Muscle layer of duodenum (tissue), 2 donors: ENCODE data around the gene PTP4A1.

Source experiments
- H3K27ac ChIP-seq: one replicate; pipeline ENCODE4 v1.7.0; 2013; ENCODE audit warnings: mild to moderate bottlenecking, low read length
- H3K27me3 ChIP-seq: one replicate; pipeline ENCODE4 v1.7.0; 2013; ENCODE audit warnings: low read depth, mild to moderate bottlenecking, control low read depth, low read length
- H3K36me3 ChIP-seq, 2 donors: one replicate each; pipeline ENCODE4 v1.7.0; 2013; ENCODE audit warnings: low read length in 2 of 2, control low read depth in 1 of 2, mild to moderate bottlenecking in 1 of 2; ENCODE audit not compliant: insufficient read depth in 2 of 2, control insufficient read depth in 1 of 2
- H3K4me1 ChIP-seq, 2 donors: one replicate each; pipeline ENCODE4 v1.7.0; 2013; ENCODE audit warnings: low read length in 2 of 2, mild to moderate bottlenecking in 2 of 2, control low read depth in 1 of 2, moderate library complexity in 1 of 2; ENCODE audit not compliant: insufficient read depth in 2 of 2, control insufficient read depth in 1 of 2
- H3K4me3 ChIP-seq, 2 donors: one replicate each; pipeline ENCODE4 v1.7.0; 2013; ENCODE audit warnings: low read length in 2 of 2, low read depth in 1 of 2, mild to moderate bottlenecking in 1 of 2
- H3K9me3 ChIP-seq, 2 donors: one replicate each; pipeline ENCODE4 v1.7.0; 2013; ENCODE audit warnings: low read length in 2 of 2, control low read depth in 1 of 2, mild to moderate bottlenecking in 1 of 2; ENCODE audit not compliant: control insufficient read depth in 1 of 2
- donor health status: healthy.

Gene PTP4A1

DNA sequence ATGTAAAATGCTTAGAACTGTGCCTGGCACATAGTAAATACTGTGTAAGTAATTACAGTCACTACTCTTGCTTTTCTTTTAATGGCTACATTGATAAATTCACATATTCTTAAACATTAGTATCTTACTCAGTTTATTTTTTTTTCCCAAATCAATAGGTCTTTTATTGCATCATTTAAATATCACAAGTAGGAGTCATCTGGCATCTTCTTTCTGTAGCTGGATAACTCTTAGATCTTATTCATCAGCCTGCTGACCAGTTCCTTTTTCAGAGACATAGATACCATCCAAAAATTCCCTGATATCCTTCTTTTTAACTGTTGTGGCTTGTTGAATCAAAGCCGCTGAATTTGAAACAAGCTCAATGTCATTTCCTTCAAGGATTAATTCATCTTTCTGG is 43.3 kb downstream of the PTP4A1 start:
- Histone ChIP-seq H3K4me3 (no peak overlapping the region), H3K4me1 (no peaks in the 10 kb centered on the region), H3K36me3 (no peaks in the 10 kb centered on the region), H3K27ac (no peak overlapping the region), H3K9me3 (no peaks in the 10 kb centered on the region), H3K27me3 (no peaks in the 10 kb centered on the region)
